Progenitor cell of endocrine pancreas (in vitro differentiated cells): ENCODE measurements around the gene PACS1. TPM values are rescaled to one million over a fixed set of nuclear protein-coding genes. Genes with fewer than 3 reads are reported as not detected.

Experiments used
- DNase-seq: peaks from one replicate; pipeline ENCODE4 v3.0.0; 2021; ENCODE audit warnings: low spot score; ENCODE audit not compliant: unreplicated experiment
- H3K27ac Mint-ChIP-seq: 2 replicates; pipeline ENCODE4 v1.8.0; 2021; ENCODE audit warnings: mild to moderate bottlenecking, moderate library complexity, mixed read lengths
- H3K27me3 Mint-ChIP-seq: 2 replicates; pipeline ENCODE4 v1.8.0; 2021; ENCODE audit warnings: mixed read lengths
- H3K36me3 Mint-ChIP-seq: 2 replicates; pipeline ENCODE4 v1.8.0; 2022; ENCODE audit warnings: mixed read lengths; ENCODE audit not compliant: insufficient read depth
- H3K4me1 Mint-ChIP-seq: 2 replicates; pipeline ENCODE4 v1.8.0; 2021; ENCODE audit warnings: low read depth, mixed read lengths
- H3K4me3 Mint-ChIP-seq: 2 replicates; pipeline ENCODE4 v1.8.0; 2021; ENCODE audit warnings: low read depth, mild to moderate bottlenecking, moderate library complexity, mixed read lengths
- H3K9me3 Mint-ChIP-seq: 2 replicates; pipeline ENCODE4 v1.8.0; 2021; ENCODE audit warnings: low read depth, mixed read lengths
- total RNA-seq: library from RNA; stranded (reverse); gene quantifications from 2 replicates; pipeline ENCODE4 v1.2.1, GENCODE V29; 2021
- TF ChIP-seq, protein P1 (sequence below): fragments of 200-600 bp; sonication (generic); IDR thresholded peaks from one replicate; pipeline ENCODE4 v1.5.0; 2021; ENCODE audit warnings: antibody characterized with exemption, mild to moderate bottlenecking; ENCODE audit not compliant: unreplicated experiment

The PACS1 gene
- total RNA-seq, 1 donor from 2014 or later: 72.3 TPM

DNA sequence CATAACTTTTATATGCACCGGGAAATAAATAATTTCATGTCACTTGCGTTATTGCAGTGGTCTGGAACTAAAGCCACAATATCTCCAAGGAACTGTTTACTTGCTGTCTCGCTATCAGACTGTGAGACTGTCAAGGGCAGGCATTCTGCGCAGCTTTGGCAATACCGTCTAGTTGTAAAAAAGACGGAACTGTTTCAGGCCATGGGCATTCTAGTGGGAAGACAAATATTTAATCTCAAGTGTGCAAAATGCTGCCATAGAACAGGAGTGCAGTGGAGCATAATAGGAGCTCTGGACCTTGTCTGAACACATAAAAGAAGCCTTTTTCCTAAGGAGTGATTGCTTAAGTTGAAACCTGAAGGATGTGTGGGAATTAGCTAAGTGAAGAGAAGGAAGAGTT is 53.8 kb downstream of the PACS1 start:
- TF ChIP-seq, protein P1, sequence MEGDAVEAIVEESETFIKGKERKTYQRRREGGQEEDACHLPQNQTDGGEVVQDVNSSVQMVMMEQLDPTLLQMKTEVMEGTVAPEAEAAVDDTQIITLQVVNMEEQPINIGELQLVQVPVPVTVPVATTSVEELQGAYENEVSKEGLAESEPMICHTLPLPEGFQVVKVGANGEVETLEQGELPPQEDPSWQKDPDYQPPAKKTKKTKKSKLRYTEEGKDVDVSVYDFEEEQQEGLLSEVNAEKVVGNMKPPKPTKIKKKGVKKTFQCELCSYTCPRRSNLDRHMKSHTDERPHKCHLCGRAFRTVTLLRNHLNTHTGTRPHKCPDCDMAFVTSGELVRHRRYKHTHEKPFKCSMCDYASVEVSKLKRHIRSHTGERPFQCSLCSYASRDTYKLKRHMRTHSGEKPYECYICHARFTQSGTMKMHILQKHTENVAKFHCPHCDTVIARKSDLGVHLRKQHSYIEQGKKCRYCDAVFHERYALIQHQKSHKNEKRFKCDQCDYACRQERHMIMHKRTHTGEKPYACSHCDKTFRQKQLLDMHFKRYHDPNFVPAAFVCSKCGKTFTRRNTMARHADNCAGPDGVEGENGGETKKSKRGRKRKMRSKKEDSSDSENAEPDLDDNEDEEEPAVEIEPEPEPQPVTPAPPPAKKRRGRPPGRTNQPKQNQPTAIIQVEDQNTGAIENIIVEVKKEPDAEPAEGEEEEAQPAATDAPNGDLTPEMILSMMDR: no peak
- Mint-ChIP-seq H3K4me1 (peaks cover 24% of the 10 kb centered on the region), H3K36me3 (peaks cover 2% of the 10 kb centered on the region), H3K27ac (no peak overlapping the region), H3K4me3 (no peak overlapping the region), H3K27me3 (no peaks in the 10 kb centered on the region), H3K9me3 (no peaks in the 10 kb centered on the region)
- DNase-seq: no peak

DNA sequence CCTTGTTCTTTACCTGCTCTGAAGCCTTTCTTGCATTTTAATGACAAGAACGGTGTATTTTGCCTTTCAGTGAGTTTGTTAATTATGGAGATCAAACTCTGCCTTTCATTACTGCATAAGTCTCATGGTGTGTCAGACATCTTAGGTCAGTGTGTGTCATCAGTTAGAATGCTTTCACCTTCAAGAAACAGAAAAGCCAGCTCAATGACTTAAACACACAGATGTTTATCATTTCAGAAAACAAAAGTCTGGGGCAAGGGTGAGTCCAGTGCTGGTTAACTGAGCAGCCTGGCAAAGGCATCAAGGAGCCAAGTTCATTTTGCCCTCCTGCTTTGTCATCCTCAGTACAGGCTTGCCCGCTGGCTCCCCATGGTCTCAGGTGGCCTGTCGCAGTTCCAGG is 54.5 kb downstream of the PACS1 start:
- peaks cover 2% of the 10 kb centered on the region for H3K36me3 Mint-ChIP-seq
- DNase-seq: no peak
- TF ChIP-seq, protein P1: no peak
- H3K4me3 Mint-ChIP-seq: no peak overlapping the region
- H3K27ac Mint-ChIP-seq: no peak overlapping the region
- peaks cover 18% of the 10 kb centered on the region for H3K4me1 Mint-ChIP-seq
- no peaks in the 10 kb centered on the region for H3K9me3 Mint-ChIP-seq
- no peaks in the 10 kb centered on the region for H3K27me3 Mint-ChIP-seq

DNA sequence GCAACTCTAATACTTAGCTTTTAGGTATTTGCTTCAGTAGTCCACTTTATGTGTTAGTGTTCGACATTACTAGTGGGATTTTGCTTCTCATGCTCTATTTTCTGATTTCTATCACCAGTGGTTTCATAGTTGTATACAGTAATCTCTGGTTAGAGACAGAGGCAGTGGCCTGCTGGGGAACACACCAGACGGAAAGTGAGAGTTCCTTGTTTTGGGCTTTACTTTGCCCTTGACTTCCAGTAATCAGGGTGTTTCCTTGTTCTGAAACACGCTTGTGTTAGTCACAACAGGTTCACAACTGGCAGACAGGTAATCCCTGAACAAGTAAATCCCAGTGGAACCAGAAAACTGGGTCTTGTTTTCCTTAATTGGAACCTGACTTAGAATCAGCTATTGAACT is 56.0 kb downstream of the PACS1 start:
- Mint-ChIP-seq H3K4me1 (peaks cover 11% of the 10 kb centered on the region), H3K27ac (no peak overlapping the region), H3K4me3 (no peak overlapping the region), H3K9me3 (no peaks in the 10 kb centered on the region), H3K27me3 (no peaks in the 10 kb centered on the region), H3K36me3 (peaks cover 2% of the 10 kb centered on the region)
- no peak for DNase-seq
- TF ChIP-seq, protein P1: no peak

DNA sequence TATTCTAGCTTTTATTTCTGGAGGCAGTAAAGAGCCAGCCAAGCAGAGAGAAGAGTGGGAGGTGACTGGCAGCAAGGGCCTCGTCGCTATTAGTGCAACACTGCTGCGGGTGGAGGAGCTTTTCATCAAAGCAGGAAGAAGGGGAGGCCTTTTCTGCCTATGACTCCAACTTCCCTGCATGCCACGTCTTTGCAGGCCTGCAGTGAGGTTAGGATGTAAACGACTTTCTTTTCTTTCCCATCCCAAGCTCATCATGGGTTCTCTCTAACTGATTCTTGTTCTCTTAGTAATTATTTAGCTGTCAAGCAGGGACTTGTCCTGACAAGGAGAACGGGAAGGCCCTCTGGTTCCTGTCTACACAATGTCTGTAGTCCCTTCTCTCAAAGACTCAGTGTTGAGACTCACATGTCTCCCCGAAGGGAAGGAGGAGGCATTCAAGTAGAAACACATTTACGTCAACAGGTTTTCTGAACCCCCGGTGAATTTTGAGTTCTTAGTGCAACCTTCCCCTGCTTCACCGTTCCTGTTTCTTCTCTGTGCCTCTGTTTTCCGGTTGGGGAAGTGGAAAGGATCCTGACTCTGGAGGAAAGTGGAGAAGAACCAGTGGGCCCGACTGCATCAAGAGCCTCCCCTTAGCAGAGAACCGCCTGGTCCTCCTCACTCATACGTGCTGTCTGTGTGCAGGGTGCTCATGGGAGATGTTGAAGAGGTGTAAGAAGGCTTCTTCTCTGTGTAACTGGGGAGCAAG is 56.9 kb downstream of the PACS1 start:
- Mint-ChIP-seq H3K4me1 (peaks cover 11% of the 10 kb centered on the region), H3K9me3 (no peaks in the 10 kb centered on the region), H3K27ac (no peak overlapping the region), H3K36me3 (no peaks in the 10 kb centered on the region), H3K27me3 (no peaks in the 10 kb centered on the region), H3K4me3 (no peak overlapping the region)
- TF ChIP-seq, protein P1: no peak
- DNase-seq: no peak

DNA sequence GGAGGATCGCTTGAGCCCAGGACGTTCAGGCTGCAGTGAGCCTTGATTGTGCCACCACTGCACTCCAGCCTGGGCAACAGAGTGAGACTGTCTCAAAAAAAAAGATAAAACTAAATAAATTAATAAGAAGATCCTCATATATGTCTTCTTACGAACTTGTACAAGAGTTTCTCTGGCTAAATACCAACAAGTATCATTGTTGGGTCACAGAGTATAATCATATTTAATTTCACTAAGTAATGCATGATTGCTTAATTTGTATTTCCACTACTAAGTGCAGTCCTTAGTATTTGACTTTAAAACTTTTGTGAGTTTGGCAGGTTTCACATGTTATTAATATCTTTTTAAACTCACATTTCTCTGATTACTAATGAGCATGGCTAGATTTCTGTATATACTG is 60.9 kb downstream of the PACS1 start:
- Mint-ChIP-seq H3K27ac (no peak overlapping the region), H3K36me3 (no peaks in the 10 kb centered on the region), H3K4me1 (no peaks in the 10 kb centered on the region), H3K9me3 (no peaks in the 10 kb centered on the region), H3K27me3 (no peaks in the 10 kb centered on the region), H3K4me3 (no peak overlapping the region)
- no peak for DNase-seq
- TF ChIP-seq, protein P1: no peak
